GM12873 (cell line): ENCODE data around the gene PAN3.

Experiments used
- TF ChIP-seq, protein P1 (sequence below): IDR thresholded peaks from 2 replicates; pipeline ENCODE4 v1.5.1; 2012; ENCODE audit warnings: low read depth, mild to moderate bottlenecking, moderate library complexity, low read length, control low read depth; ENCODE audit not compliant: insufficient read depth; ENCODE audit errors: missing control alignments

The PAN3 gene

DNA sequence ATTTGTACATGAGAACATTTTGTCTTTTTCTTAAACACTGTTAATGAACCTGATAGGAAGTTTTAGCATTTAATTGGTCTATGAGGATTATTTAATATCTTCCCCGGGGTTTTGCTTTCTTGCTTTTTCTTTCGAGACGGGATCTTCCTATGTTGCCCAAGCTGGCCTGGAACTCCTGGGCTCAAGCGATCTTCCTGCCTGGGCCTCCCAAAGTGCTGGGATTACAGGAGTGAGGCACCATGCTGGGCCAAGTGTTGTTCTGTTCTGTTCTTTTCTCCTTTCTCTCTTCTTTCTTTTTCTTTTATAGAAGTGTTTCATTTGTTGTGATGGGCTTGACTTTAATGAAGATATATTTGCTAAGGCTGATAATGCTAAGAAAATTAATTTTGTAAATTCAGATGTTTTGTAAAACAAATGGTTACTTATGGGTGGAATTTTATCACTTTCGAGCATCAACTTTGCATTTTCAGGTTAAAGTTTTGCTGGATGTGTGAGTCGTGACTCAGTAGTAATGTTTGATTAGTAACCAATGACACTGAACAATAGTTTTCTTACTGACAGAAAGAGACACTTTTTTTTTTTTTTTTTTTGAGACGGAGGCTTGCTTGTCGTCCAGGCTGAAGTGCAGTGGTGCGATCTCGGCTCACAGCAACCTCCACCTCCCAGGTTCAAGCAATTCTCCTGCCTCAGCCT lies 2.2 kb downstream of the PAN3 start:
- TF ChIP-seq, protein P1, sequence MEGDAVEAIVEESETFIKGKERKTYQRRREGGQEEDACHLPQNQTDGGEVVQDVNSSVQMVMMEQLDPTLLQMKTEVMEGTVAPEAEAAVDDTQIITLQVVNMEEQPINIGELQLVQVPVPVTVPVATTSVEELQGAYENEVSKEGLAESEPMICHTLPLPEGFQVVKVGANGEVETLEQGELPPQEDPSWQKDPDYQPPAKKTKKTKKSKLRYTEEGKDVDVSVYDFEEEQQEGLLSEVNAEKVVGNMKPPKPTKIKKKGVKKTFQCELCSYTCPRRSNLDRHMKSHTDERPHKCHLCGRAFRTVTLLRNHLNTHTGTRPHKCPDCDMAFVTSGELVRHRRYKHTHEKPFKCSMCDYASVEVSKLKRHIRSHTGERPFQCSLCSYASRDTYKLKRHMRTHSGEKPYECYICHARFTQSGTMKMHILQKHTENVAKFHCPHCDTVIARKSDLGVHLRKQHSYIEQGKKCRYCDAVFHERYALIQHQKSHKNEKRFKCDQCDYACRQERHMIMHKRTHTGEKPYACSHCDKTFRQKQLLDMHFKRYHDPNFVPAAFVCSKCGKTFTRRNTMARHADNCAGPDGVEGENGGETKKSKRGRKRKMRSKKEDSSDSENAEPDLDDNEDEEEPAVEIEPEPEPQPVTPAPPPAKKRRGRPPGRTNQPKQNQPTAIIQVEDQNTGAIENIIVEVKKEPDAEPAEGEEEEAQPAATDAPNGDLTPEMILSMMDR = no peak

DNA sequence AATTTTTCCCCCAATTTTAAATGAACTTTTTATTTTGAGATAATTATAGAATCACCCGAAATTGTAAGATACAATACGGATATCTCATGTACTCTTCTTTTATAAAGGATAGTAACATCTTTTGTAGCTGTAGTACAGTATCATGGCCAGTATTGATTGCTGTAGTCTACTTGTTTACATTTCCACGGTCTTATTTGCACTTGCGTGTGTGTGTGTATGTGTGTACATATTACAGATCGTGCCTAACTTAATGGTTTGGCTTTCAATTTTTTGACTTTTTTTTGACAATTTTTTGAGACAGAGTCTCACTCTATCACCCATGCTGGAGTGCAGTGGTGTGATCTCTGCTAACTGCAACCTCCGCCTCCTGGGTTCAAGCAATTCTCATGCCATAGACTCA lies 6.7 kb downstream of the PAN3 start:
- TF ChIP-seq, protein P1 = no peak

DNA sequence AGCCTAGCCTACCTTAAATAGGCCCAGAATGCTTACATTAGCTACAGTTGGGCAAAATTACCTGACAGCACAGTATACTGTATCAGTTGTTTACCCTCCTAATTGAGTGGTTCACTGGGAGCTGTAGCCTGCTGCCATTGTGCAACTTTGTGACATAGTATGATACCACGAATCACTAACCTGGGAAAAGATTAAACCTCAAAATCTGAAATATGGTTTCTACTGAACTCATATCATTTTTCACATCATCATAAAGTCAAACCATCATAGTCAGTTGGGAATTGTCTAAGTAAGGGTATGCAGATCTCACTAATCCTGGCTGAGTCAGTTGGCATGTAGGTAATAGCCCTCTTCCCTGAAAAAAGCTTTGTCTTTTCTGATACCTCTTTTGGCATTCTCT lies 9.2 kb downstream of the PAN3 start:
- TF ChIP-seq, protein P1 = no peak

GRCh38 chr13:28159057-28159456 lies 20.7 kb downstream of the PAN3 start:
- TF ChIP-seq, protein P1 = no peak

DNA sequence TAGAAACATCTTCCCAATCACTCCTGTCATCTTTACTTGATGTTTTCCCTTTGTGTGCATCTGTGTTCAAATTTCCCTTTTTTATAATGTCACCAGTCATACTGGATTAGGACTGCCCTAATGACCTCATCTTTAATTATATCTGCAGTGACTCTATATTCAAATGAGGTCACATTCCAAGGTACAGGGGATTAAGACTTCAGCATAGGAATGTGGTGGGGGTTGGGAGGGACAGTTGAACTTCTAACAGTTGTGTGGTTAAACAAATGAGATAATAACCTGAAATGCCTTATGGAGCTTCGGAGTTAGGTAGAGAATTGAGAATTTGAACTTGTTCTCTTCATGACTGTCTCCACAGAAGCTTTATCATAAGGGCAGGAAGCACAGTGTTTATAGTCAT lies 23.0 kb downstream of the PAN3 start:
- TF ChIP-seq, protein P1 = no peak

GRCh38 chr13:28163587-28163986 lies 25.2 kb downstream of the PAN3 start:
- TF ChIP-seq, protein P1 = no peak

DNA sequence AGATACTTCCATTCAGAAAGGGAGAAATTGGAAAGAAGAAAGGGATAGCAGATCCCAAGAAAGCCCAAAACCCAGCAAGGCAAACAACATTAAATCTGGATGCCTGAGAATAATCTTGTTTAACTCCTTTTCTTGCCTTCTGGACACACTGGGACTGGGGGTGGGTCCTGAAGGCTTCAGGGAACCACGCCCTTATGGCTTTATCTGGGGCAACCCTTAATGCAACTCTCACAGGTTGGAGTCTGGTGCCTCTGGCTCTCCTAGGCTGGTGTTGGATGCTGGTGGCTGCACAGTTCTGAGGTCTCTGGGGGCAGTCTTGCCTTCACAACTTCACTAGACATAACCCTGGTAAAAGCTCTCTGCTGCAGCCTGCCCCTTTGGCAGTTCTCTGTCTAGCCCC lies 27.9 kb downstream of the PAN3 start:
- TF ChIP-seq, protein P1 = no peak

- TF ChIP-seq, protein P1 = no peak
Observed at GRCh38 chr13:28171266-28171665, 32.9 kb downstream of the PAN3 start.
